ENCODE data around the gene CDC25A.

CDC25A gene

DNA sequence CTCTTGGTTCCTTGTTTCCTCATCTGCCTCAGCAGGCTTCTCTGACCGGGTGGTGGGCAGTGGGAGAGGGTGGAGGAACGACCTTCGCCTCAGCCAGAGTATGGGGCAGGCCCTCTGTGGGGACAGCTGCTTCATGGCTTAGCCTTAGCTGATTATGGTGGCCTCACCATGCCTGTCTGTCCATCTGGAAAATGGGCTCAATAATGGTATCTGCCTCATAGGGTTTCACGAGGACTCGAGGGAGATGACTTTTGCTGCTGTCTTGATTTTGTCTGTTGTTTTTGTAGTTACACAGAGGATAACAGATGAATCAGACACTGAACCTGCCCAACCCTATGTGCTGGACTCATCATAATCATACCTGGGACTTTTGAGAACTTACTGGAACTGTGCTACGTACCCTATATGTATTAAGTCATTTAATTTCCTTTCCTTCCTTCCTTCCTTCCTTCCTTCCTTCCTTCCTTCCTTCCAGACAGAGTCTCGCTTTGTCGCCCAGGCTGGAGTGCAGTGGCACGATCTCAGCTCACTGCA lies 46.5 kb downstream of the CDC25A start:
- Histone ChIP-seq H3K9me3 (no peaks in the 10 kb centered on the region), H3K4me3 (ENCODE audit: low read depth in 1 of 2, low read length in 1 of 2) (no peak overlapping the region), H3K27ac (no peak overlapping the region), H3K4me1 (ENCODE audit: control insufficient read depth in 1 of 2, insufficient read depth in 1 of 2, low read depth in 1 of 2, low read length in 1 of 2) (no peaks in the 10 kb centered on the region), H3K36me3 (no peaks in the 10 kb centered on the region), H3K27me3 (no peaks in the 10 kb centered on the region)
- TF ChIP-seq, protein P1, sequence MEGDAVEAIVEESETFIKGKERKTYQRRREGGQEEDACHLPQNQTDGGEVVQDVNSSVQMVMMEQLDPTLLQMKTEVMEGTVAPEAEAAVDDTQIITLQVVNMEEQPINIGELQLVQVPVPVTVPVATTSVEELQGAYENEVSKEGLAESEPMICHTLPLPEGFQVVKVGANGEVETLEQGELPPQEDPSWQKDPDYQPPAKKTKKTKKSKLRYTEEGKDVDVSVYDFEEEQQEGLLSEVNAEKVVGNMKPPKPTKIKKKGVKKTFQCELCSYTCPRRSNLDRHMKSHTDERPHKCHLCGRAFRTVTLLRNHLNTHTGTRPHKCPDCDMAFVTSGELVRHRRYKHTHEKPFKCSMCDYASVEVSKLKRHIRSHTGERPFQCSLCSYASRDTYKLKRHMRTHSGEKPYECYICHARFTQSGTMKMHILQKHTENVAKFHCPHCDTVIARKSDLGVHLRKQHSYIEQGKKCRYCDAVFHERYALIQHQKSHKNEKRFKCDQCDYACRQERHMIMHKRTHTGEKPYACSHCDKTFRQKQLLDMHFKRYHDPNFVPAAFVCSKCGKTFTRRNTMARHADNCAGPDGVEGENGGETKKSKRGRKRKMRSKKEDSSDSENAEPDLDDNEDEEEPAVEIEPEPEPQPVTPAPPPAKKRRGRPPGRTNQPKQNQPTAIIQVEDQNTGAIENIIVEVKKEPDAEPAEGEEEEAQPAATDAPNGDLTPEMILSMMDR (IDR thresholded peaks at IDR 0.05): no peak

DNA sequence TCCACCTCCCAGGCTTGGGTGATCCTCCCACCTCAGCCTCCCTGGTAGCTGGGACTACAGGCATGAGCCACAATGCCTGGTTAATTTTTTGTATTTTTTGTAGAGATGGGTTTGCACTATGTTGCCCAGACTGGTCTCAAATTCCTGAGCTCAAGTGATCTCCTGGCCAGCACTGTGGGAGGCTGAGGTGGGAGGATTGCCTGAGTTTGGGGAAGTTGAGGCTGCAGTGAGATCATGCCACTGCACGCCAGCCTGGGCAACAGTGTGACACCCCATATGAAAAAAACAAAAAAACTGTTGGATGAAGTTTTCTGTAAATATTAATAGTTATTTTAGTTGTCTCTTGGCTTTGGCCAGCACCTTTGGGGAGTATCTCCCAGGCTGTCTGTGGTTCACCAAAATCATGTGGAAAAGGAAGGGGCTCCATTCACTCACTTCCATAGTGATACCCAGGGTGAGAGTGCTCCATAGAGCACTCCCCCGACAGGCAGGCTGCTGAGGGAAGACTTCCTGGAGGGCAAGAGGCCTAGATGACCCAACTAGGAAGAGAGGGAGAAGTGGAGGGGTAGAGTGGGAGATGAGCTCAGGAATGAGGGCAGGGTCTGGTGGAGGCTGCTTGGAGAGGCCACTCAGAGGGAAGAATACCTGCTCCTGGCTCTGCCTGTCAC lies 47.1 kb downstream of the CDC25A start:
- Histone ChIP-seq H3K36me3 (no peaks in the 10 kb centered on the region), H3K4me1 (ENCODE audit: control insufficient read depth in 1 of 2, insufficient read depth in 1 of 2, low read depth in 1 of 2, low read length in 1 of 2) (no peaks in the 10 kb centered on the region), H3K27ac (no peak overlapping the region), H3K4me3 (ENCODE audit: low read depth in 1 of 2, low read length in 1 of 2) (no peak overlapping the region), H3K27me3 (no peaks in the 10 kb centered on the region), H3K9me3 (no peaks in the 10 kb centered on the region)
- TF ChIP-seq, protein P1 (IDR thresholded peaks at IDR 0.05): no peak

DNA sequence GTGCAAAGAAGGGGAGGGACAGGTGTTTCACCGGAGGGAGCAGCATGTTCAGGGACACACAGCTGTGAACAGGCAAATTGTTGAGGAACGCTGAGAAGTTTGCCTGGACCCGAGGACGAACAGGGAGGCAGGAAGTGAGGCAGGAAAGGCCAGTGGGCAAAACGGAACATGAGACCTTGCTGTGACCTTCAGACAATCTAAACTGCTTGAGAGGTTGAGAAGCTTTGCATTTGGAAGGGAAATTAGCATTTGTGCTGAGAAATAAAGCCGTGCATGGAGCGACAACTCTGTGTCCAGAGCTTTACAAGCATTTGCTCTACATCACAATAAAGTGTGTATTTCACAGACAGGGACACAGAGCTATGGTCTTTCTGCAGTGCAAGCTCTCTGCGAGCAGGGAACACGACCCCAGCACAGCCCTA lies 47.9 kb downstream of the CDC25A start:
- Histone ChIP-seq H3K27ac (no peak overlapping the region), H3K36me3 (no peaks in the 10 kb centered on the region), H3K4me3 (ENCODE audit: low read depth in 1 of 2, low read length in 1 of 2) (no peak overlapping the region), H3K27me3 (no peaks in the 10 kb centered on the region), H3K9me3 (no peaks in the 10 kb centered on the region), H3K4me1 (ENCODE audit: control insufficient read depth in 1 of 2, insufficient read depth in 1 of 2, low read depth in 1 of 2, low read length in 1 of 2) (no peaks in the 10 kb centered on the region)
- TF ChIP-seq, protein P1 (IDR thresholded peaks at IDR 0.05): no peak

DNA sequence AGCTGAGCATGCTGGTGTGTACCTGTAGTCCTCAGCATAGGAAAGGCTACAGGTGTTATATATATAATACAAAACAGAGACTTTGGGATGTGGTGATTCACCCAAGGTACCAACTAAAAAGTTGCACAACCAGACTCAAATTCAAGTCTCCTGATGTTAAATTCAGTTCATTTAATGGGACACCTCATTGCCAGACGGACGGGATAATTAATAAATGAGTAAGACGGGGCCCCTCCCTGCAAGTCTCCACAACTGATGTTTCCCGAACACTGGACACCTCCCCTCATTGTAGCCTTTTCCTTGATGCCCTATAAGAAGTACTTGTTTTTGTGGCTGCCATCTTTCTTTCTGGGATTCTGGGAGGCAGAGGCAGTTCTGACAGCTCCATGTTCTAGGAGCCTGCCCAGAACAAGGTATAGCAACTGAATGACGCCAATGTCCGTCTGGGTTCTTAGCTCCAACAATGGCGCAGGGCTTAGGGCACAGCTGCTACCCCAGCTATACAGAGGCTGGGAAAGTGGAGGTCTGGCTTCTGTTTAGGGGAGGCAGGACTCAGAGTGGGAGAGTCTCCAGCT lies 50.7 kb downstream of the CDC25A start:
- TF ChIP-seq, protein P1 (IDR thresholded peaks at IDR 0.05): no peak
- Histone ChIP-seq H3K9me3 (no peaks in the 10 kb centered on the region), H3K27ac (no peak overlapping the region), H3K4me3 (ENCODE audit: low read depth in 1 of 2, low read length in 1 of 2) (no peak overlapping the region), H3K27me3 (no peaks in the 10 kb centered on the region), H3K4me1 (ENCODE audit: control insufficient read depth in 1 of 2, insufficient read depth in 1 of 2, low read depth in 1 of 2, low read length in 1 of 2) (no peaks in the 10 kb centered on the region), H3K36me3 (no peaks in the 10 kb centered on the region)

- Histone ChIP-seq H3K27me3 (no peaks in the 10 kb centered on the region), H3K36me3 (no peaks in the 10 kb centered on the region), H3K4me3 (ENCODE audit: low read depth in 1 of 2, low read length in 1 of 2) (no peak overlapping the region), H3K27ac (no peak overlapping the region), H3K9me3 (no peaks in the 10 kb centered on the region), H3K4me1 (ENCODE audit: control insufficient read depth in 1 of 2, insufficient read depth in 1 of 2, low read depth in 1 of 2, low read length in 1 of 2) (no peaks in the 10 kb centered on the region)
- TF ChIP-seq, protein P1 (IDR thresholded peaks at IDR 0.05): no peak
Measured at GRCh38 chr3:48135552-48136495, 52.4 kb downstream of the CDC25A start.
